Measurements from ENCODE around the gene GLI2.

GRCh38 chr2:120747281-120747680 is 11.6 kb downstream of the GLI2 start:
- TF ChIP-seq CTCF (IDR thresholded peaks at IDR 0.05; ENCODE audit: low read depth, low read length) (no peak), POLR2A (IDR thresholded peaks at IDR 0.05; ENCODE audit: extremely low read depth, insufficient read length) (no peak)

Data from NB4 (cell line).